A549 treated with ZK216348 at 1 μM for 4 hours (cell line): ENCODE data around the gene HPX. TPM values are rescaled to one million over a fixed set of nuclear protein-coding genes. Genes with fewer than 3 reads are reported as not detected.

ENCODE experiments used
- total RNA-seq: library from RNA; stranded (reverse); fragments of 200-300 nt; extraction: Qiagen RNA extraction; gene quantifications from 5 replicates; pipeline ENCODE4 v1.2.3, GENCODE V29; 2022; ENCODE audit warnings: low read depth

HPX gene
- 0.42 to 1.9 TPM (median 0.61 TPM) in 5 replicates for total RNA-seq

GRCh38 chr11:6440906-6441358 lies at the start of gene HPX:
HPX (minus strand) TSS chr11:6440987; CDS start chr11:6440963, 24 bp downstream.

GRCh38 chr11:6481012-6481923 lies 40.5 kb upstream of the HPX start, which contains the start of the genes ARFIP2 and TIMM10B:
ARFIP2 (minus strand) TSS chr11:6481331; CDS start chr11:6480421, 910 bp downstream.
TIMM10B (plus strand) TSS chr11:6481501; CDS start chr11:6481517, 16 bp downstream.

GRCh38 chr11:6473451-6474412 lies 32.9 kb upstream of the HPX start, which contains the start of gene TRIM3:
TRIM3 (minus strand) TSS chr11:6473941; CDS start chr11:6465695, 8,246 bp downstream.

GRCh38 chr11:6419009-6419631 lies 21.7 kb downstream of the HPX start, which contains the start of gene APBB1:
APBB1 (minus strand) TSS chr11:6419094; CDS start chr11:6411347, 7,747 bp downstream.

GRCh38 chr11:6389905-6390717 lies 50.7 kb downstream of the HPX start, which contains the start of gene SMPD1:
SMPD1 (plus strand) TSS chr11:6390474; CDS start chr11:6390599, 125 bp downstream.

Other genes starting within 250 kb of the HPX start
- gene OR52W1, start 241.8 kb downstream of the HPX start, total RNA-seq, result not detected in 5 replicates
- not detected in 5 replicates for gene C11orf42, start 235.4 kb downstream of the HPX start, total RNA-seq
- gene FHIP1B, start 206.4 kb downstream of the HPX start, total RNA-seq, result 14.3 to 23.7 TPM (median 17.4 TPM) in 5 replicates
- gene CNGA4, start 201.9 kb downstream of the HPX start, total RNA-seq, result 0.12 TPM in 2 of 5 replicates, not detected in the others
- gene CCKBR, start 181.1 kb downstream of the HPX start, total RNA-seq, result not detected in 5 replicates
- 19.2 to 36.5 TPM (median 27.2 TPM) in 5 replicates for gene CAVIN3, start 120.5 kb downstream of the HPX start, total RNA-seq
- gene SMPD1, start 50.5 kb downstream of the HPX start, total RNA-seq, result 7.4 to 11.4 TPM (median 10.1 TPM) in 5 replicates
- 14.1 to 22.3 TPM (median 19.7 TPM) in 5 replicates for gene APBB1, start 21.9 kb downstream of the HPX start, total RNA-seq
- gene TRIM3, start 33.0 kb upstream of the HPX start, total RNA-seq, result 16.3 to 25.3 TPM (median 19.7 TPM) in 5 replicates
- 46.0 to 58.4 TPM (median 56.1 TPM) in 5 replicates for gene ARFIP2, start 40.3 kb upstream of the HPX start, total RNA-seq
- 19.9 to 34.3 TPM (median 28.4 TPM) in 5 replicates for gene TIMM10B, start 40.5 kb upstream of the HPX start, total RNA-seq
- gene DNHD1, start 56.3 kb upstream of the HPX start, total RNA-seq, result 1.8 to 4.2 TPM (median 2.9 TPM) in 5 replicates
- 27.3 to 34.5 TPM (median 32.3 TPM) in 5 replicates for gene RRP8, start 162.6 kb upstream of the HPX start, total RNA-seq
- gene ILK, start 162.8 kb upstream of the HPX start, total RNA-seq, result 94.5 to 126 TPM (median 120 TPM) in 5 replicates
- 193 to 208 TPM (median 202 TPM) in 5 replicates for gene TAF10, start 171.2 kb upstream of the HPX start, total RNA-seq
- 33.9 to 51.3 TPM (median 44.2 TPM) in 5 replicates for gene TPP1, start 178.4 kb upstream of the HPX start, total RNA-seq
- 0.05 to 0.13 TPM (median 0.10 TPM) in 5 replicates for gene DCHS1, start 214.8 kb upstream of the HPX start, total RNA-seq
- gene MRPL17, start 242.4 kb upstream of the HPX start, total RNA-seq, result 81.5 to 138 TPM (median 96.2 TPM) in 5 replicates